ENCODE measurements around the gene SCD5. TPM values are rescaled to one million over a fixed set of nuclear protein-coding genes. Genes with fewer than 3 reads are reported as not detected.

SCD5 gene
- total RNA-seq, 1 donor from 2014 or later, result 1.0 TPM

DNA sequence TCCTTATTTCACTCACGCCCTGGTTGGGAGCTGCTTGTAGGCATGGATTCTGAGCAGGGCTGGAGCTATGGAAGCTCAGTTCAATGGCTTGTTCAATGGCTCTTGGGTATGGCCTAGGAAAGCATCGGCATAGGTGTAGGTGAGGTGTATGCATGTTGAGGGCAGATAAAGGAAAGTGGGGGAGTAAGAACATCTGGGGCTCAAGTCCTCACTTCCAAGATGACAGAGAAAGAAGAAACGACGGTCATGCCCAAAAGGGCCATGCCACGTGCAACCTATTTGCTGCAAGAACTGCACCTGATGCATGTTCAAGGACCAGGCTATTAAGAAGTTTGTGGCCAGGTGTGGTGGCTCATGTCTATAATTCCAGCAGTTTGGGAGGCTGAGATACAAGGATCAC, 23.4 kb downstream of the SCD5 start:
- no peak for DNase-seq (ENCODE audit: low spot score)
- Mint-ChIP-seq H3K4me1 (ENCODE audit: low read depth) (no peaks in the 10 kb centered on the region), H3K27me3 (ENCODE audit: low read depth) (no peaks in the 10 kb centered on the region), H3K9me3 (no peaks in the 10 kb centered on the region), H3K36me3 (ENCODE audit: low read depth) (no peaks in the 10 kb centered on the region), H3K27ac (no peak overlapping the region), H3K4me3 (ENCODE audit: low read depth) (no peak overlapping the region)
- intact Hi-C loops (cut with micrococcal nuclease), result no loop called here

DNA sequence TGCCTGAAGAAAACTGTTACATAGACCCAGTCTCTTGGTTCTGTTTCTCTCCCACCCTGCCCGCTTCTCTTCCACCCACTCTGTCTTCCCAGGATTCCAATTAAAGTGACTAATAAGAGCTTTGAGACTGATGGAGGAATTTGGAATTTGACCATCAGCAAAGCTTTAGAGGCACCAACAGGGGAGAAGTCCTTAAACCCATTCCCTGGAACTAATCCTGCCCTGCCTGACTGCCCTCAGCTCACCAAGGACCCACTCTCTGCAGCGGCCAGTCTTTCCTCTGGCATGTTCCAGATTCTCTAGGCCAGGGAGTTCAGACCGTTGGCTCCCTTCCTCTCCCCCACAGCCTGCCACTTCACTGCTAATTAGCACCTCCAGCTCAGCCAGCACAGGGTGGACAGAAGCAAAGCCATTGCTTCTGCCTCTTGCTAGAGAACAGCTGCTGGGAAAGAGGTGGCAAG, 23.9 kb downstream of the SCD5 start:
- Mint-ChIP-seq H3K27ac (no peak overlapping the region), H3K27me3 (ENCODE audit: low read depth) (no peaks in the 10 kb centered on the region), H3K36me3 (ENCODE audit: low read depth) (no peaks in the 10 kb centered on the region), H3K4me1 (ENCODE audit: low read depth) (no peaks in the 10 kb centered on the region), H3K9me3 (no peaks in the 10 kb centered on the region), H3K4me3 (ENCODE audit: low read depth) (no peak overlapping the region)
- intact Hi-C loops (cut with micrococcal nuclease), result no loop called here
- DNase-seq (ENCODE audit: low spot score), result no peak

DNA sequence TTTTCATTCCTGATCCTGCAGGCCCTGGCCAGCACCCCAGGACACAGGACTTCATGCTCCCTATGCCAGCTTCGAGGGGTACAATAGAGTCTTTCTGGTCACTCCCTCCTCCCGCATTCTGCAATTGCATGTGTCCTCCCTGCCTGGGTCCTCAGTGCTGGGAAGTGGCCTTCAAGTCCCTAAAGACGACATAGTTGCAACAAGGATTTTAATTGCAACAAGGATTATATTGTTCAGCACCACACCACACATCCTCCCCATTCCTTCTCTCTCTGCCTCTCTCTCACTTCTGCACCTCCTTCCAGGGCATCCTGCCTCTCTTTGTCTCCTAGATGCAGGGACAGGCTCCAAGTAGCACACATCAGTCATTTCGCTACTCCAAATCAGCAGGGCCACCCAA, 25.5 kb downstream of the SCD5 start:
- no peaks in the 10 kb centered on the region for H3K36me3 Mint-ChIP-seq (ENCODE audit: low read depth)
- H3K4me3 Mint-ChIP-seq (ENCODE audit: low read depth), result no peak overlapping the region
- no peak for DNase-seq (ENCODE audit: low spot score)
- intact Hi-C loops (cut with micrococcal nuclease), result no loop called here
- no peak overlapping the region for H3K27ac Mint-ChIP-seq
- H3K4me1 Mint-ChIP-seq (ENCODE audit: low read depth), result no peaks in the 10 kb centered on the region
- H3K9me3 Mint-ChIP-seq, result no peaks in the 10 kb centered on the region
- H3K27me3 Mint-ChIP-seq (ENCODE audit: low read depth), result peaks cover 4% of the 10 kb centered on the region

DNA sequence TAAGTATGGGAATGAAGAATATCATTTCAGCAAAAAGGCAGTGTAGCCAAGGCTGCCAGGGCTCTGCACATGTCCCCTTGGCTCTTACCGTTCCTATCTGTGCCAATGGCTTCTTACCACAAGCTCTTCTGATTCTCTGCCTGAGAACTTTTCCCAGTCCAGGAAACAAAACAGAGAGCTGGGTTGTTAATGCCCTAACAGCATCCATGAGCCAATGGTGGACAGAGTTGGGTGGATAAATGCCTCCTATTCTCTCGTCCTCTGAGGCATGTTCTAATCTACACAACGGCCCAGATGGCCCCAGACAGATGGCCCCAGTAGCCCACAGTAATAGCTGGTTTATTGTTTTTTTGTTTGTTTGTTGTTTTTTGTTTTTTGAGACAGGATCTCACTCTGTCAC, 28.0 kb downstream of the SCD5 start:
- Mint-ChIP-seq H3K4me3 (ENCODE audit: low read depth) (no peak overlapping the region), H3K9me3 (peaks cover 8% of the 10 kb centered on the region), H3K27me3 (ENCODE audit: low read depth) (peaks cover 5% of the 10 kb centered on the region), H3K4me1 (ENCODE audit: low read depth) (no peaks in the 10 kb centered on the region), H3K27ac (no peak overlapping the region), H3K36me3 (ENCODE audit: low read depth) (no peaks in the 10 kb centered on the region)
- DNase-seq (ENCODE audit: low spot score), result no peak
- intact Hi-C loops (cut with micrococcal nuclease), result no loop called here

DNA sequence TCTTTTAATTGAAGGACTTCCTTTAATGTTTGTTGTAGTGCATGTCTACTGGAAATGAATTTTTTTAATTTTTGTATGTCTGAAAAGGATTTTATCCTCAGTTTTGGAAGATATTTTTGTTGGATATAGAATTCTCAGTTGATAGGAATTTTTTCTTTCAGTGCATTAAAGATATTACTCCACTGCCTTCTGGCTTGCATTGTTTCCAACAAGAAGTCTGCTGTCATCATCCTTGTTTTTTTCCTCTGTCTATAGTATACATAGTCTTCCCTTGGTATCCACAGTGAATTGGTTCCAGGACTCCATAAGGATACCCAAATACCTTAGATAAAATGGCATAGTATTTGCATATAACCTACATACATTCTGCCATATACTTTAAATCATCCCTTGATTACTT, 33.5 kb downstream of the SCD5 start:
- Mint-ChIP-seq H3K4me1 (ENCODE audit: low read depth) (no peaks in the 10 kb centered on the region), H3K27me3 (ENCODE audit: low read depth) (peaks cover 5% of the 10 kb centered on the region), H3K36me3 (ENCODE audit: low read depth) (no peaks in the 10 kb centered on the region), H3K4me3 (ENCODE audit: low read depth) (no peak overlapping the region), H3K27ac (no peak overlapping the region), H3K9me3 (peaks cover 8% of the 10 kb centered on the region)
- DNase-seq (ENCODE audit: low spot score), result no peak
- intact Hi-C loops (cut with micrococcal nuclease), result no loop called here

DNA sequence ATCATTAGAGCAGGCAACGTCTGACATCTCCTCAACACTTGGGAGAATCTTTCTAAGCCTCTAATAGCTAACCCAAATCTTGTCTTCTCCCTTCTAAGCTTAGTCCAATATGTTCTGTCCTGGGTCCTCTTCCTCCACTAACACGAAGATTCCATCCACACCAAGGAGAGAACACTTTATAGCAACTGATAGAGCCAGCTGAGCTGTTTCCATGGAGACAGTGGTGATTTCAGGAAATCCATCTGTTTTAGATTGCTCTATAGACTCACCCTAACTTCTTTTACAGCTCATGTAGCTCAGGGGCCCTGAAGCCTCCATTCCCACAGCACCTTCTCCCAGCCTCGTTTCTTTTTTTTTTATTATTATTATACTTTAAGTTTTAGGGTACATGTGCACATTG, 37.4 kb downstream of the SCD5 start:
- H3K27ac Mint-ChIP-seq, result no peak overlapping the region
- intact Hi-C loops (cut with micrococcal nuclease), result no loop called here
- H3K36me3 Mint-ChIP-seq (ENCODE audit: low read depth), result no peaks in the 10 kb centered on the region
- H3K27me3 Mint-ChIP-seq (ENCODE audit: low read depth), result no peaks in the 10 kb centered on the region
- no peak for DNase-seq (ENCODE audit: low spot score)
- H3K4me1 Mint-ChIP-seq (ENCODE audit: low read depth), result no peaks in the 10 kb centered on the region
- H3K9me3 Mint-ChIP-seq, result peaks cover 4% of the 10 kb centered on the region
- H3K4me3 Mint-ChIP-seq (ENCODE audit: low read depth), result no peak overlapping the region

DNA sequence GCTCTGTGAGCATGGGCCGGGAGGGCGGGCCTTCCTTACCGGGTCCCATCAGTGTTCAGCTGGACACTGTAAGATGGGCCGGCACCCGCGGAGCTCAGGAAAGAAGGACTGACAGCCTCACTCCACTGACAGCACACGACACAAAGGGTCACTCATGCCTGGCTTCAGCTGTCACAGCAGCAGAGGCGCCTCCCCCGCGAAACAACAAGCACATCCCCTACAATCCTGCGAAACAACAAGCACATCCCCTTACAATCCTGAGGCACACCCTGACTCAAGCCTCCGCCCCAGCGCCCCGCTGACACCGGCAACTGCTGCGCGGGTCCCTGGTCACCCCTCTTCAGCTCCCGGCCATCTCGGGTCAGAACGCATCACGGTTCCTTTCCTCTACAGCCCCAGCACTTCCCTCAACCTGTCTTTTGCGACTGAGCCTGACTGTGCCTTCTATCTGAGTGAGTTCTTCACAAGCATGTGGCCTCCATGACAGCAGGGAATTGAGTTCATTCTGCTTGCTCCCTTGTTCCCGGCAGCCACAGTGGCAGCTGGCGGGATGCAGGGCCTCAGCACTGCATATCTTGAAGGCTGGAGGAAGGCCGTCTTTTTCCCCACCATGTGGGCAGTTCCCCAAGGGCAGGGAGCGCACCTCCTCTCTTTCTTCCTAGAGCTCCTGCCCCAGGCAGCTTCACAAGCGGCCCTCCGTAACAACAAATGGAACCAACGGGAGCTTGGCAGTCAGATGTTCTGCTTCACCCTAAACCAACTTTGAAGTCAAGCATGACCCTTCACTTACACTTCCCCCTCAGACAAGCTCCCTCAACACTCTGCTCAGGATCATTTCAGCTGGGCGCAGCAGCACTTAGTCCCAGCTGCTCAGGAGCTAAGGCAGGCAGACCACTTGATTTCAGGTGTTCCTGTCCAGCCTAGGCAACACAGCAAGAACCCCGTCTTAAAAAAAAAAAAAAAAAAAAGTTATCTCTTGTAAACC, 39.6 kb downstream of the SCD5 start:
- Mint-ChIP-seq H3K4me3 (ENCODE audit: low read depth) (no peak overlapping the region), H3K27ac (no peak overlapping the region), H3K36me3 (ENCODE audit: low read depth) (no peaks in the 10 kb centered on the region), H3K9me3 (no peaks in the 10 kb centered on the region), H3K27me3 (ENCODE audit: low read depth) (no peaks in the 10 kb centered on the region), H3K4me1 (ENCODE audit: low read depth) (no peaks in the 10 kb centered on the region)
- DNase-seq (ENCODE audit: low spot score), result no peak
- intact Hi-C loops (cut with micrococcal nuclease), result no loop called here

DNA sequence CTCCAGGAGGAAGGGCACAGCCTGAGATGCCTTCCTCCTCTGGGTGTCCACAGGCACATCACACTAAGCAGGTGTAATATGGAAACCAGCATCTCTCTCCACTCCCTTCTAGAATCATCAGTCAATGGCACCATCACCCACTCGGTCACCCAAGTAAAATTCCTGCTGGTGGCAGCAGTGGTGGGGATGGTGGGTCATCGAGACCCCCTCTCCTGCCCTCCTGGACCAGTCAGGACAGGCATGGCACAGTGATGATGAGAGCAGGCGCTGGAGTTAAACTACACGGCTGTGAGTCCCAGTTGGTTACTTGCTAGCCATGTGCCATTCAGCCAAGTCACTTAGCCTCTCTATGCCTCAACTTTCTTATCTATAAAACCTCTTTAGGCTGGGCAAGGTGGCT, 42.5 kb downstream of the SCD5 start:
- Mint-ChIP-seq H3K4me1 (ENCODE audit: low read depth) (no peaks in the 10 kb centered on the region), H3K36me3 (ENCODE audit: low read depth) (no peaks in the 10 kb centered on the region), H3K4me3 (ENCODE audit: low read depth) (no peak overlapping the region), H3K9me3 (no peaks in the 10 kb centered on the region), H3K27me3 (ENCODE audit: low read depth) (peaks cover 4% of the 10 kb centered on the region), H3K27ac (no peak overlapping the region)
- intact Hi-C loops (cut with micrococcal nuclease), result no loop called here
- no peak for DNase-seq (ENCODE audit: low spot score)

DNA sequence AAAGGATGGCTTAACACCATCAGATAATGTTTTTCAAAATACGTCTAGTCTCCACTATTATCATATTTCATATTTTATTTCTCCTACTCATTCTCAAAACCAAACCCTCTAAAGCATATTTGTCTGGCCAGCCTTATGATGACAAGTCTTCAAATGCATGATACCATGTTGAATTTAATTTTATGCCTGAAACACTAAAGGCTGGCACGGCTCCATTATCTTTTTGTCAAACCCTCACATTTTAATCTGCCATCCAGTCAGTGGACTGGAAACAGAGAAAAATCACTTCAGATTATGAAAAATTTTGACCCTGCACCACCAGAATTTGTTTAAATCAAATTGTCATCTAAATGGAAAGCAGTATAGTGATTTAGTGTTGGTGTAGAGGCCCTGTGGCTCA, 42.9 kb downstream of the SCD5 start:
- no peak for DNase-seq (ENCODE audit: low spot score)
- Mint-ChIP-seq H3K9me3 (no peaks in the 10 kb centered on the region), H3K27me3 (ENCODE audit: low read depth) (peaks cover 7% of the 10 kb centered on the region), H3K36me3 (ENCODE audit: low read depth) (no peaks in the 10 kb centered on the region), H3K4me1 (ENCODE audit: low read depth) (no peaks in the 10 kb centered on the region), H3K4me3 (ENCODE audit: low read depth) (no peak overlapping the region), H3K27ac (no peak overlapping the region)
- intact Hi-C loops (cut with micrococcal nuclease), result no loop called here

DNA sequence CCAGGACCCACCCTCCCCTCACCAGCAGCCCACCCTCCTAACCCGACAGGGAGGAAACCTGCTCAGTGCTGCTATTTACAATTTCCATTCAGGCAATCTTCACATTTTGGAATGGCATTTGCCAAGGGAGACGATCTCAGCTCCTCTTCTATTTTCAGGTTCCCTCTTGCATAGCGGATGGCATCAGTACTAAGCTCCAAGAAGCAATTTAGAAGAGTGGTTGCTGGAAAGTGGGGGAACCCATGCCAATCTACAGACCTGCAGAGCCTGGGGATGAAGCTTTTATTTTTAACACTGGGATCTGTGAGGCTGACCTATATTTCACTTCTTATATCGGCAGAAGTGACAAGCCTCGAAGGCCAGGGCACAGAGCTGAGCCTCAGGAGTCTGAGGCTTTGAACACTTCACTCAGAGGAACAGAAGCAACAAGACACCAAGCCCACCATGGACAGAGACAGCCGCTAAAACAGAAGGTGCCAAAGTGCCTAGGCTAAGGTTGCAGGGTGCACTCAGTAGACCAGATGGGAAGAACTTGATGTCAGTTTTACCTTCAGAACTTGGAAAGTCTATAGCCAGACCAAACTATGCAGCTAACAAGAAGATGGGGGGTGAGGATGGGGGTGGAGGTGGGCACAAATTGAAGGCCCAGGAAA, 44.0 kb downstream of the SCD5 start:
- no peaks in the 10 kb centered on the region for H3K4me1 Mint-ChIP-seq (ENCODE audit: low read depth)
- no peak overlapping the region for H3K27ac Mint-ChIP-seq
- no peaks in the 10 kb centered on the region for H3K9me3 Mint-ChIP-seq
- peaks cover 7% of the 10 kb centered on the region for H3K27me3 Mint-ChIP-seq (ENCODE audit: low read depth)
- H3K36me3 Mint-ChIP-seq (ENCODE audit: low read depth), result no peaks in the 10 kb centered on the region
- intact Hi-C loops (cut with micrococcal nuclease), result no loop called here
- DNase-seq (ENCODE audit: low spot score), result no peak
- no peak overlapping the region for H3K4me3 Mint-ChIP-seq (ENCODE audit: low read depth)

DNA sequence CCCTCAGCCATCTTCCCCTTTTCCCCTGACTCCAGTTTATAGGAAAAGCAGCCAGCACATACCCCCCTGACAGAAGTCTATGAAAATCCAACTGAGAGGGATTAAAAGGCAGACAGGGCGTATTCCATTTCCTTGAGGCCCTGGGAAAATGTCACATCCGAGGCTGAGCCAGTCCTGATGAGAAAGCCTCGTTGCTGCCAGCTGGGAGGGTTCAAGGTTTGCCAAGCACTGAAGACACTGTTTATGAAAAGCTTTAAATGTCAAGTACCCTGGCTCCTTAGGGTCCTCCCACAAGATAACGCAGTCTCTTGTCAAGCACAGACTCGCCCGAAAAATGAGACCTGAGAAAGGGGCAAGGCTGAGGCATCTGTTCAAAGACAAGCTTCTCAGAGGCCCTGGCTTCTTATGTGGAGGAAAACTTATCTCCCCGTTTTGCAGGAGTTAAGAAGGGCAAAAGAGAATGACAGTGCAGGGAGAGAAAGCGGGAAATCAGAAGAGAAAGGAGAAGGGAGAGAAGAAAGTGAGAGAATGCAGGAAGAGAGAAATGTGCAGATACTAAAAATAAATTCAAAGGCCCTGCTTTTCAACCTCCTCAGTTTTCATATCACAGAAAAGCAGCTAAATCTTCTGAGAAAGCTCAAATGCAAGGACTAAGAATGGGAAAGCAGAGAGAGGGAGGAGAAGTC, 44.7 kb downstream of the SCD5 start:
- DNase-seq (ENCODE audit: low spot score), result no peak
- Mint-ChIP-seq H3K9me3 (no peaks in the 10 kb centered on the region), H3K27me3 (ENCODE audit: low read depth) (peaks cover 8% of the 10 kb centered on the region), H3K4me1 (ENCODE audit: low read depth) (no peaks in the 10 kb centered on the region), H3K27ac (no peak overlapping the region), H3K36me3 (ENCODE audit: low read depth) (no peaks in the 10 kb centered on the region), H3K4me3 (ENCODE audit: low read depth) (no peak overlapping the region)
- intact Hi-C loops (cut with micrococcal nuclease), result no loop called here

DNA sequence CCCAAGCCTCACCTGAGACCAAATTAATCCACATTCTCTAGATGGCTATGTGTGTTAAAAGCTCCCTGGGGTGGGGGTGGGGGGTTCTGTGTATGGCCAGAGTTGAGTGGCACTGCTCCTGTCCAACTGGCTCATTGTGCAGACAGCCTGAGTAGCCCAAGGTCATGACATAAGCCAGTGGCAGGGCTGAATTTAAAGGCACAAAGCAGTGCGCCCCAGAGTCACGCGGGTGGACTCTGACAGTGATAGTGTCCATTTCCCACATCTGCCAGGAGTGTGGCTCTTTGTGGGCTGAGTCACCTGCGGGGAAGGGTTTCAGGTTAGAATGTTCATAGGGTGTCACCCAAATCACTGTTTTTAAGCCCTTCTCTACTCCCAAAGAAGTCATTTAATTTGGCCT, 45.4 kb downstream of the SCD5 start:
- H3K9me3 Mint-ChIP-seq, result no peaks in the 10 kb centered on the region
- H3K27ac Mint-ChIP-seq, result no peak overlapping the region
- no peaks in the 10 kb centered on the region for H3K4me1 Mint-ChIP-seq (ENCODE audit: low read depth)
- no peaks in the 10 kb centered on the region for H3K36me3 Mint-ChIP-seq (ENCODE audit: low read depth)
- H3K27me3 Mint-ChIP-seq (ENCODE audit: low read depth), result peaks cover 13% of the 10 kb centered on the region
- no peak overlapping the region for H3K4me3 Mint-ChIP-seq (ENCODE audit: low read depth)
- no peak for DNase-seq (ENCODE audit: low spot score)
- intact Hi-C loops (cut with micrococcal nuclease), result no loop called here
